CD4-positive, alpha-beta T cell (primary cell): ENCODE results near the gene LRIG1. TPM values are rescaled to one million over a fixed set of nuclear protein-coding genes. Genes with fewer than 3 reads are reported as not detected.

Source experiments
- ATAC-seq: fragments of 200-7000 bp; cut with Tn5 transposase; one replicate; pipeline ENCODE4 v1.10.0; 2022; ENCODE audit warnings: mild to moderate bottlenecking; ENCODE audit not compliant: poor library complexity
- CTCF ChIA-PET: fragments of 350-600 bp; sonication (Branson Sonifier 250); formaldehyde crosslinking; loops from one replicate; lab custom pipeline; 2021; ENCODE audit warnings: antibody characterized with exemption, inconsistent platforms; lab: Charles Lee
- POLR2A ChIA-PET: fragments of 350-600 bp; sonication (Branson Sonifier 250); formaldehyde crosslinking; loops from one replicate; lab custom pipeline; 2021; ENCODE audit warnings: antibody characterized with exemption, inconsistent platforms; lab: Charles Lee
- DNase-seq, 14 experiments: peaks; one replicate each; pipeline ENCODE4 v3.0.0-alpha.2; 2013 to 2020; ENCODE audit warnings: mixed read lengths in 2 of 14
- H3K27ac ChIP-seq, 2 donors: one replicate each; pipeline versions ENCODE4 v1.5.1 to v1.7.0; 2013; ENCODE audit warnings: low read length in 2 of 2, low read depth in 1 of 2, mild to moderate bottlenecking in 1 of 2
- H3K27me3 ChIP-seq, 2 experiments: 1 replicate in 1 of 2; 2 replicates in 1 of 2; pipeline versions ENCODE4 v1.6.1 to v1.7.0; 2013; ENCODE audit warnings: low read length in 2 of 2, control low read depth in 1 of 2, mild to moderate bottlenecking in 1 of 2, moderate library complexity in 1 of 2; ENCODE audit not compliant: insufficient read depth in 2 of 2, control insufficient read depth in 1 of 2
- H3K36me3 ChIP-seq: one replicate; pipeline ENCODE4 v1.6.1; 2013; ENCODE audit warnings: low read length, control low read depth; ENCODE audit not compliant: insufficient read depth
- H3K4me1 ChIP-seq: one replicate; pipeline ENCODE4 v1.6.1; 2013; ENCODE audit warnings: low read length, control low read depth; ENCODE audit not compliant: insufficient read depth
- H3K4me3 ChIP-seq: one replicate; pipeline ENCODE4 v1.5.1; 2013; ENCODE audit warnings: mild to moderate bottlenecking, low read length, moderate library complexity
- H3K9me3 ChIP-seq, 2 experiments: 1 replicate in 1 of 2; 2 replicates in 1 of 2; pipeline versions ENCODE4 v1.6.1 to v1.7.0; 2013; ENCODE audit warnings: low read length in 2 of 2, mild to moderate bottlenecking in 2 of 2, control low read depth in 1 of 2, moderate library complexity in 1 of 2; ENCODE audit not compliant: control insufficient read depth in 1 of 2, insufficient read depth in 1 of 2
- H3K27ac Mint-ChIP-seq: one replicate; pipeline ENCODE4 v1.8.0; 2020; ENCODE audit warnings: mixed read lengths
- H3K27me3 Mint-ChIP-seq: one replicate; pipeline ENCODE4 v1.8.0; 2021; ENCODE audit warnings: mixed read lengths
- H3K36me3 Mint-ChIP-seq: one replicate; pipeline ENCODE4 v1.8.0; 2021; ENCODE audit warnings: low read depth, mixed read lengths
- H3K4me1 Mint-ChIP-seq: one replicate; pipeline ENCODE4 v1.8.0; 2021; ENCODE audit warnings: low read depth, mixed read lengths
- H3K4me3 Mint-ChIP-seq: one replicate; pipeline ENCODE4 v1.8.0; 2020; ENCODE audit warnings: mild to moderate bottlenecking, mixed read lengths
- H3K9me3 Mint-ChIP-seq: one replicate; pipeline ENCODE4 v1.8.0; 2020; ENCODE audit warnings: mixed read lengths
- CTCF ChIP-seq: fragments of 200-600 bp; IDR thresholded peaks from one replicate; pipeline ENCODE4 v1.8.0; 2022; ENCODE audit warnings: antibody characterized with exemption, mild to moderate bottlenecking
- intact Hi-C, 2 experiments: fragments of 100-400 bp; cut with DNase I in 1 of 2; cut with micrococcal nuclease in 1 of 2; formaldehyde crosslinking; loops; one replicate each; pipeline versions ENCODE4 v1.15.1 to v1.9.0; 2023 to 2025; cut with DNase I, micrococcal nuclease
- total RNA-seq, 174 experiments: library from RNA in 2 of 174; stranded (reverse) in 2 of 174; gene quantifications; one replicate each; pipeline ENCODE4 v1.2.3 and lab custom pipeline; 2021 to 2026

Gene LRIG1
- total RNA-seq, 2 experiments from 2014 or later: 30.1 to 33.1 TPM

- H3K27me3 Mint-ChIP-seq: no peaks in the 10 kb centered on the region
- ATAC-seq (no peak), DNase-seq (no peak)
- no peak for TF ChIP-seq CTCF
- H3K27ac Mint-ChIP-seq: no peak overlapping the region
- H3K9me3 ChIP-seq: no peaks in the 10 kb centered on the region
- ChIA-PET CTCF (interaction anchor here (1.4 kb wide), 1 partner anchor 156 kb away, joined by 4 read pairs; no protein-coding TSS in a partner anchor), POLR2A (no interaction called here)
- no peak overlapping the region for H3K27ac ChIP-seq
- intact Hi-C loops: loop anchor here (5.0 kb wide), 1 partner anchor 92 kb away; the partner anchor contains the start of gene LRIG1 (in 2 of the 2)
- peaks cover 61% of the 10 kb centered on the region for H3K36me3 Mint-ChIP-seq
- peaks cover 87% of the 10 kb centered on the region for H3K36me3 ChIP-seq
- no peak overlapping the region for H3K4me3 Mint-ChIP-seq
- no peaks in the 10 kb centered on the region for H3K4me1 Mint-ChIP-seq
- no peak overlapping the region for H3K4me3 ChIP-seq
- H3K27me3 ChIP-seq: no peaks in the 10 kb centered on the region
- H3K4me1 ChIP-seq: peaks cover 3% of the 10 kb centered on the region
- H3K9me3 Mint-ChIP-seq: no peaks in the 10 kb centered on the region
These were observed 90.8 kb downstream of the LRIG1 start for GRCh38 chr3:66409771-66410754.

GRCh38 chr3:66407611-66408218 lies 93.1 kb downstream of the LRIG1 start:
- Histone ChIP-seq H3K36me3 (peaks cover 89% of the 10 kb centered on the region), H3K4me1 (peaks cover 3% of the 10 kb centered on the region), H3K27me3 (no peaks in the 10 kb centered on the region), H3K9me3 (no peaks in the 10 kb centered on the region), H3K27ac (no peak overlapping the region), H3K4me3 (no peak overlapping the region)
- Mint-ChIP-seq H3K36me3 (peaks cover 66% of the 10 kb centered on the region), H3K9me3 (no peaks in the 10 kb centered on the region), H3K27me3 (no peaks in the 10 kb centered on the region), H3K4me1 (no peaks in the 10 kb centered on the region), H3K4me3 (no peak overlapping the region), H3K27ac (no peak overlapping the region)
- intact Hi-C loops: loop anchor here (1.0 to 5.0 kb wide), 2 partner anchors 95 to 409 kb away; partner anchors contain the start of gene LRIG1 (in 2 of the 2)
- ATAC-seq (peak; percentile 86), DNase-seq (peak; percentile 56 to 82 (median 74))
- ChIA-PET POLR2A (no interaction called here), CTCF (interaction anchor here (0.8 to 1.7 kb wide), 8 partner anchors 22 to 414 kb away, joined by 3 to 6 read pairs (median 4); no protein-coding TSS in a partner anchor)
- TF ChIP-seq CTCF: peak; percentile 90

- Mint-ChIP-seq H3K4me1 (no peaks in the 10 kb centered on the region), H3K36me3 (peaks cover 62% of the 10 kb centered on the region), H3K4me3 (no peak overlapping the region), H3K27me3 (no peaks in the 10 kb centered on the region), H3K27ac (no peak overlapping the region), H3K9me3 (no peaks in the 10 kb centered on the region)
- CTCF ChIA-PET: interaction anchor here (1.0 to 1.7 kb wide), 5 partner anchors 21 to 84 kb away, joined by 3 to 6 read pairs (median 4); no protein-coding TSS in a partner anchor
- no peak for ATAC-seq
- Histone ChIP-seq H3K4me3 (no peak overlapping the region), H3K27ac (no peak overlapping the region), H3K27me3 (no peaks in the 10 kb centered on the region), H3K36me3 (peaks cover 89% of the 10 kb centered on the region), H3K9me3 (no peaks in the 10 kb centered on the region), H3K4me1 (peaks cover 3% of the 10 kb centered on the region)
- POLR2A ChIA-PET: no interaction called here
- no peak for DNase-seq
- intact Hi-C loops: loop anchor here (1.0 to 5.0 kb wide), 2 partner anchors 95 to 409 kb away; partner anchors contain the start of gene LRIG1 (in 2 of the 2)
- no peak for TF ChIP-seq CTCF
These were observed 93.8 kb downstream of the LRIG1 start for GRCh38 chr3:66406831-66407610.
